ENCODE results near the gene BEND3. TPM values are rescaled to one million over a fixed set of nuclear protein-coding genes. Genes with fewer than 3 reads are reported as not detected.

The BEND3 gene
- total and polyA plus RNA-seq, 9 of the 15 experiments (the other 6 are each of a cell fraction or from before 2014, with no cell fraction given), result 0.64 to 8.4 (median 3.3) TPM

GRCh38 chr6:107056796-107057195, 58.5 kb downstream of the BEND3 start (continued):
- TF ChIP-seq MECOM (CRISPR knock-in tag; IDR thresholded peaks at IDR 0.05), result no peak
- no peak for TF ChIP-seq C11orf30 (IDR thresholded peaks at IDR 0.05; ENCODE audit: low read depth)
- TF ChIP-seq SOX6 (IDR thresholded peaks at IDR 0.05), result no peak
- no peak for TF ChIP-seq ZNF77 (CRISPR knock-in tag; IDR thresholded peaks at IDR 0.05)
- TF ChIP-seq POU5F1 (IDR thresholded peaks at IDR 0.05; ENCODE audit: borderline replicate concordance, low read depth, low read length, partially characterized antibody), result no peak
- no peak for TF ChIP-seq ZNF354B (CRISPR knock-in tag; IDR thresholded peaks at IDR 0.05)
- no peak for TF ChIP-seq MEF2D (tag; conservative IDR thresholded peaks at IDR 0.05; ENCODE audit: low read depth)

DNA sequence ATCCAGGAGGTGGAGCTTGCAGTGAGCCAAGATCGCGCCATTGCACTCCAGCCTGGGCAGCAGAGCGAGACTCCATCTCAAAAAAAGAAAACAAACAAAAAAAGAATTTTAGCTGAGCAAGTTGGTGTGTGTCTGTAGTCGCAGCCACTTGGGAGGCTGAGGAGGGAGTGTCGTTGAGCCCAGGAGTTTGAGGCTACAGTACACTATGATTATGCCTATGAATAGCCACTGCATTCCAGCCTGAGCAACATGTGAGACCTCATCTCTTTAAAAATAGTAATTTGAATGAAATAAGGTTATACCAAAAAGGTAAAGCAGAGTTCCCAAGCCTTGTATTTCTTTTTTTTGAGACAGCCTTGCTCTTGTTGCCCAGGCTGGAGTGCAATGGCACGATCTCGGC, 67.5 kb downstream of the BEND3 start:
- no peak overlapping the region for H3K4me2 ChIP-seq (ENCODE audit: insufficient read depth, low read length)
- 81% methylated on average over 5 of the region's 7 CpGs for WGBS (ENCODE audit: insufficient coverage, low coverage, missing lambda C conversion rate)
- CTCF ChIA-PET (ENCODE audit: low intra/inter-chr PET ratio), result no interaction called here
- POLR2A ChIA-PET, result no interaction called here
- no peaks in the 10 kb centered on the region for H3K27me3 ChIP-seq (ENCODE audit: control insufficient read depth in 2 of 2, insufficient read depth in 2 of 2, low read length in 2 of 2)
- intact Hi-C loops (cut with micrococcal nuclease) (no loop called here), in situ Hi-C loops (cut with MboI) (no loop called here)
- no peak for ATAC-seq
- FAIRE-seq, result no peak
- DNase-seq (ENCODE audit: extremely low read depth in 1 of 4, low spot score in 3 of 4), result no peak
- no peaks in the 10 kb centered on the region for H3K79me2 ChIP-seq (ENCODE audit: control insufficient read depth, insufficient read depth, low read length)
- H3K36me3 ChIP-seq (ENCODE audit: control insufficient read depth, insufficient read depth, low read length), result no peaks in the 10 kb centered on the region
- no peak overlapping the region for H3K4me3 ChIP-seq
- H3K9ac ChIP-seq (ENCODE audit: insufficient read depth in 1 of 2, low read depth in 2 of 2, low read length in 2 of 2), result no peak overlapping the region
- no peaks in the 10 kb centered on the region for H4K20me1 ChIP-seq (replicated peaks; ENCODE audit: control insufficient read depth, insufficient read depth, low read length)
- H3K4me1 ChIP-seq (replicated peaks in 1 of 2; ENCODE audit: control insufficient read depth in 2 of 2, insufficient read depth in 2 of 2, low read length in 2 of 2), result no peaks in the 10 kb centered on the region; a peak in 1 of 5 replicates
- no peak overlapping the region for H2AFZ ChIP-seq (ENCODE audit: low read depth, low read length)
- BruUV-seq (replicated peaks), result no TSS peak
- H3K9me1 ChIP-seq (ENCODE audit: control insufficient read depth, insufficient read depth, low read length), result no peaks in the 10 kb centered on the region
- no peak overlapping the region for H3K27ac ChIP-seq (ENCODE audit: extremely low read depth, low read depth, low read length)
- H3K9me3 ChIP-seq (replicated peaks; ENCODE audit: control insufficient read depth, insufficient read depth, low read depth, low read length), result no peaks in the 10 kb centered on the region
- TF ChIP-seq ZNF561 (CRISPR knock-in tag; conservative IDR thresholded peaks at IDR 0.05), result no peak
- TF ChIP-seq THAP7 (CRISPR knock-in tag; IDR thresholded peaks at IDR 0.05), result no peak
- TF ChIP-seq ELK1 (CRISPR knock-in tag; IDR thresholded peaks at IDR 0.05), result no peak
- no peak for TF ChIP-seq ZNF224 (CRISPR knock-in tag; IDR thresholded peaks at IDR 0.05)
- TF ChIP-seq HEY1 (CRISPR knock-in tag; IDR thresholded peaks at IDR 0.05; ENCODE audit: borderline replicate concordance), result no peak
- TF ChIP-seq EP400 (IDR thresholded peaks at IDR 0.05), result no peak
- TF ChIP-seq, protein P1, sequence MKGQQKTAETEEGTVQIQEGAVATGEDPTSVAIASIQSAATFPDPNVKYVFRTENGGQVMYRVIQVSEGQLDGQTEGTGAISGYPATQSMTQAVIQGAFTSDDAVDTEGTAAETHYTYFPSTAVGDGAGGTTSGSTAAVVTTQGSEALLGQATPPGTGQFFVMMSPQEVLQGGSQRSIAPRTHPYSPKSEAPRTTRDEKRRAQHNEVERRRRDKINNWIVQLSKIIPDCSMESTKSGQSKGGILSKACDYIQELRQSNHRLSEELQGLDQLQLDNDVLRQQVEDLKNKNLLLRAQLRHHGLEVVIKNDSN (CRISPR knock-in tag; IDR thresholded peaks at IDR 0.05), result no peak
- no peak for TF ChIP-seq L3MBTL2 (IDR thresholded peaks at IDR 0.05)
- TF ChIP-seq, protein P2, sequence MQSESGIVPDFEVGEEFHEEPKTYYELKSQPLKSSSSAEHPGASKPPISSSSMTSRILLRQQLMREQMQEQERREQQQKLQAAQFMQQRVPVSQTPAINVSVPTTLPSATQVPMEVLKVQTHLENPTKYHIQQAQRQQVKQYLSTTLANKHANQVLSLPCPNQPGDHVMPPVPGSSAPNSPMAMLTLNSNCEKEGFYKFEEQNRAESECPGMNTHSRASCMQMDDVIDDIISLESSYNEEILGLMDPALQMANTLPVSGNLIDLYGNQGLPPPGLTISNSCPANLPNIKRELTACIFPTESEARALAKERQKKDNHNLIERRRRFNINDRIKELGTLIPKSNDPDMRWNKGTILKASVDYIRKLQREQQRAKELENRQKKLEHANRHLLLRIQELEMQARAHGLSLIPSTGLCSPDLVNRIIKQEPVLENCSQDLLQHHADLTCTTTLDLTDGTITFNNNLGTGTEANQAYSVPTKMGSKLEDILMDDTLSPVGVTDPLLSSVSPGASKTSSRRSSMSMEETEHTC (IDR thresholded peaks at IDR 0.05), result no peak
- no peak for TF ChIP-seq ZNF445 (CRISPR knock-in tag; IDR thresholded peaks at IDR 0.05; ENCODE audit: low read depth)
- TF ChIP-seq GABPB1 (CRISPR knock-in tag; IDR thresholded peaks at IDR 0.05), result no peak
- TF ChIP-seq MYNN (IDR thresholded peaks at IDR 0.05), result no peak
- TF ChIP-seq MYNN (CRISPR knock-in tag; IDR thresholded peaks at IDR 0.05), result no peak
